Stimulated activated CD4-positive, alpha-beta T cell treated with anti-CD3 and anti-CD28 coated beads, Interleukin-15, amount 100 ng/mL, for 24 hours (primary cell): ENCODE data around the gene NDUFA12.

Source experiments
- DNase-seq: peaks from one replicate; pipeline ENCODE4 v3.0.0-alpha.2; 2020

NDUFA12 gene

DNA sequence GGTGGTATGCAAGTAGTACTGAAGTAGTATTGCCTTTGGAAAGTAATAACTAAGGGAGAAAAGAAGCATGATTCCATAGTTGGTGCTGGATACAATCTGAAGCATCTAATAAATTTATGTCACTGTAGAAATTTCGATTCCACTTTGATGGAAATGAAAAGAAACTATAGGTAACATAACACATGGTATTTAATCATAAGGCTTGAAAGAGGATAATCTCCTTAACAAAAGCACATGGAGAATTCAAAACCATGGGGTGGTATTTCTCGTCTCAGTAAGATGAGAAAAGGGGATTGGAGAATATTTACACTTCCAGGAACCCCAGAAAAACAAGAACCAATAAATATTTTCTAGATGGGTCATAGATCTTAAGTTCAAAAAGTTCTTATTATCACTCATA, 72.7 kb downstream of the NDUFA12 start:
- DNase-seq = no peak

GRCh38 chr12:94930216-94930654, 73.3 kb downstream of the NDUFA12 start:
- no peak for DNase-seq

DNA sequence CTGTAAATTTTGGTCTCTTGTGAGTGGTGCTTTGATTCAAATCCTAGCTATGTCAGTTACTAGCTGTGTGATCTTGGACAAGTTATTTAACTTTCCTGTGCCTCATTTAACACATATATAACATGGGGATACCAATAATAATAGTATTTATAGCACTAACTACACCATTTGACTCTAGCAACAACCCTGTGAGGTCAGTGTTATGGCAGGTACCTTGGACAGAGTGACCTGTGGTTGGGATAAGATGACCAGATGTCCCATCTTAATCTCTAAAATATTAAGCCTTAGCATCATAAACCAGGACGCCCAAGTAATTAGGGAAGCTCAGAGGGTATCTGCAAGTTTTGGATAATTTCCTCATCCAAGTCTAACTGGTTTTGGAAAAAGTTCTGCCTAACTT, 73.7 kb downstream of the NDUFA12 start:
- DNase-seq = no peak

GRCh38 chr12:94925729-94926128, 77.8 kb downstream of the NDUFA12 start:
- DNase-seq = no peak

- no peak for DNase-seq
Observed at GRCh38 chr12:94925206-94925605, 78.3 kb downstream of the NDUFA12 start.

DNA sequence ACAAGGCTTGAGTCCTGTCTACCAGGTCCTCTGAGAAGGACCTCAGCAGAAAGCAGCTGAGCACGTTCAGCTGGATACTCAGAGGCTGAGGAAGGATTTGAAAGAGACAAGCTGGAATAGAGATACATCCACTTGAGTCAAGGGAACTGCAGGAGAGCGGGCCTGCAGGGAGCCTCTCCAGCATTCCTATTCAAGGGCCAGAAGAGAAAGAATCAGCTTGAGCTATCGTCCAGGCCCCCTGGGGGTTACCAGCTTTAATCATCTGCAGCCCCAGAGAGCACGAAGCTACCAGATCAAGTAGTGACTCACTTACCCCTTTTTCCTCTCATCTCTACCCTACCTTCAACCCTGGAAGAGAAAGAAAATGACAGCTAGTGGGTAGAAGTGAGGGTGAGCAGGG, 80.9 kb downstream of the NDUFA12 start:
- DNase-seq = no peak
